Measurements from ENCODE around the gene CNBD2.
"Not testable (repeated sequence)": the region's sequence is repeated elsewhere in the genome, so short reads cannot be mapped to it uniquely, and the experiment has no call there.

Gene CNBD2

DNA sequence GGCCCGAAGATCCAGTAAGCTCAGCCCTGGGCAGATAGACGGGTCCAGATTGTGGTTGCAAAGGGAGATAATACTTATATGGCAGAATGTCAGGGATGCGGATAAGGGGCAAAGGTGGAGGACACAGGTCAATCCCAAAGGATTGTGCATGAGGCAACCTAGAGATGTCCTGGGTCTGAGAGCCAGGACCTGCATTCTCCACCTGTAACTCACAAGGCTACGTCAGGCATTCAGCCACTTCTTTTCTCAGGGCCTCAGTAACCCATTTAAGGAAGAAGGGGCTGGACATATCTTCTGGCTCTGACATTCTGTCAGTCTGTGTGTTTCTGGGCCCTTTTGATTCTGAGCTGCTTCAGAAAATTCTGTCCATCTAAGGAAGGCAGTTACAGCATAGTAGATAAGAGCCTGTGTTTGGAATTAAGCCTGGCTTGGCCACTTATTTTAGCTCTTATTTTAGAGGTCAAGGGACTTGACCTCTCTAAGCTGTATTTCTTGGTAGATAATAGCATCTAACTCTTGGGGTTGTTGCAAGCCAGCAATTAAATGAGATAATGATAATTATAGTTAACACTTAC lies 40.2 kb downstream of the CNBD2 start:
- DNase-seq (ENCODE audit: insufficient read length, low spot score) (no peak), FAIRE-seq (no peak)
- TF ChIP-seq, protein P1, sequence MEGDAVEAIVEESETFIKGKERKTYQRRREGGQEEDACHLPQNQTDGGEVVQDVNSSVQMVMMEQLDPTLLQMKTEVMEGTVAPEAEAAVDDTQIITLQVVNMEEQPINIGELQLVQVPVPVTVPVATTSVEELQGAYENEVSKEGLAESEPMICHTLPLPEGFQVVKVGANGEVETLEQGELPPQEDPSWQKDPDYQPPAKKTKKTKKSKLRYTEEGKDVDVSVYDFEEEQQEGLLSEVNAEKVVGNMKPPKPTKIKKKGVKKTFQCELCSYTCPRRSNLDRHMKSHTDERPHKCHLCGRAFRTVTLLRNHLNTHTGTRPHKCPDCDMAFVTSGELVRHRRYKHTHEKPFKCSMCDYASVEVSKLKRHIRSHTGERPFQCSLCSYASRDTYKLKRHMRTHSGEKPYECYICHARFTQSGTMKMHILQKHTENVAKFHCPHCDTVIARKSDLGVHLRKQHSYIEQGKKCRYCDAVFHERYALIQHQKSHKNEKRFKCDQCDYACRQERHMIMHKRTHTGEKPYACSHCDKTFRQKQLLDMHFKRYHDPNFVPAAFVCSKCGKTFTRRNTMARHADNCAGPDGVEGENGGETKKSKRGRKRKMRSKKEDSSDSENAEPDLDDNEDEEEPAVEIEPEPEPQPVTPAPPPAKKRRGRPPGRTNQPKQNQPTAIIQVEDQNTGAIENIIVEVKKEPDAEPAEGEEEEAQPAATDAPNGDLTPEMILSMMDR (IDR thresholded peaks at IDR 0.05; ENCODE audit: insufficient read depth, missing control alignments) = no peak

- TF ChIP-seq, protein P1 (IDR thresholded peaks at IDR 0.05; ENCODE audit: insufficient read depth, missing control alignments) = no peak
- FAIRE-seq = no peak
- no peak for DNase-seq (ENCODE audit: insufficient read length, low spot score)
Measured at GRCh38 chr20:36010076-36010475, 41.7 kb downstream of the CNBD2 start.

GRCh38 chr20:36010825-36011224 lies 42.4 kb downstream of the CNBD2 start:
- no peak for DNase-seq (ENCODE audit: insufficient read length, low spot score)
- no peak for FAIRE-seq
- TF ChIP-seq, protein P1 (IDR thresholded peaks at IDR 0.05; ENCODE audit: insufficient read depth, missing control alignments) = no peak

DNA sequence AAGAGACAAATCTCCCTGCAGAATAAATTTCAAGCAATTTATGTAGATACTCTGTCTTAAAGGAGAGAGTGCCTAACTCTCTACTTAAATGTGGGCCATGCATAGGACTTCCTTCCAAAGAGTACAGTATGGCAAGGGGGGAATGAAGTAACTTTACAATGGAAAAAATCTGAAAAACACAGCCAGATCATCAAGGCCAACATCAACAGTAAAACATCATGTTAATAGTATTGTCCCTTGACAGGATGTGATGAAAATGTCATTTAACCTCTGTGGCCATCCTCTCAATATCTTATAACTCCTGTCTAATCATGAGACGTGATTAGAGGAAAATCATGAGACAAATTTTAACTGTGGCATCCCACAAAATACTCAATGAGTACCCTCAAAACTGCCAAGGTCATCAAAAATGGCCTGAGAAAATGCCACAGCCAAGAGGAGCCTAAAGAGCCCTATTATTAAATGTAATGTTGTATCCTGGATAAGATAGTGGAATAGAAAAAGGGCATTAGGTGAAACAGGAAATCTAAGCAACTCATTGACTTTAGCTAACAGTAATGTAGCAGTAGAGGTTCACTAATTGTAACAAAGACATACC lies 47.5 kb downstream of the CNBD2 start:
- DNase-seq (ENCODE audit: insufficient read length, low spot score) (no peak), FAIRE-seq (no peak)
- TF ChIP-seq, protein P1 (IDR thresholded peaks at IDR 0.05; ENCODE audit: insufficient read depth, missing control alignments) = no peak

GRCh38 chr20:36017048-36017951 lies 48.9 kb downstream of the CNBD2 start:
- FAIRE-seq = no peak
- DNase-seq (ENCODE audit: insufficient read length, low spot score) = no peak
- TF ChIP-seq, protein P1 (IDR thresholded peaks at IDR 0.05; ENCODE audit: insufficient read depth, missing control alignments) = no peak

DNA sequence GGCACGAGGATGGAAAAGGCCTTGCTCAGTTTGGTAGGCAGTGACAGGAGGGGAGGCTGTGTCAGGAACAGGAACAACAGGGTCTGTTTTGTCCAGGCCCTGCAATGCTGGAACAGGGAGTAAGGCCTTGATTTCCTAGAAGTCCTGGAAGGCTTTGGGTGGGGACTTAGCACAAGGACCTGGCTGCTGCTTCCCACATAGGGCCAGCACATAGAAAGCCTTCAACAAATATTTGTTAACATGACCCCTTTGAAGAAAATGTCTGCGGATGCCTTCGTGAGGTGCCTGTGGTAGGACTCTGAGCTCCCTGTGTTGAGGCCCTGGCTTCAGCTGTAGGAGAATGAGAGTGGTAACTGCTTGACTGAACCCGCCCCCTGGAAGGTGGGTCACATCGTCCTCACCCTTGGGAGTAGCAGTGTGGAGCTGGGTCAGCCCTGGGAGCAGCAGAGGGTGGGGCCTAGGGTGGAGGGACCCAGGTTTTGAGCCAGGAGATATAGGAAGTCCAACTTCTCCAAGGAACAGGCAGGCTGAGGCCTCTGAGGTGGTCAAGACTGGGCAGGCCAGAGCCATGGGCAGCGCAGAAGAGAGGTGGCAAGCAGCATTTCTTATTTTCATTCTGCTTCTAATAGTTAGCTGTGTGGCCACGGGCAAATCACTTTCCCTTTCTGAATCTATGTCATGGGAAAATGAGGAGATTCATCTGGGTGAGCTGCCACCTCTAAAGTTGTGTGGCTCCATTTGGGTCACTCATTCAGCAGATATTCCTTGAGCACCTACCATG lies 50.0 kb downstream of the CNBD2 start:
- FAIRE-seq (no peak), DNase-seq (ENCODE audit: insufficient read length, low spot score) (no peak)
- TF ChIP-seq, protein P1 (IDR thresholded peaks at IDR 0.05; ENCODE audit: insufficient read depth, missing control alignments) = no peak

DNA sequence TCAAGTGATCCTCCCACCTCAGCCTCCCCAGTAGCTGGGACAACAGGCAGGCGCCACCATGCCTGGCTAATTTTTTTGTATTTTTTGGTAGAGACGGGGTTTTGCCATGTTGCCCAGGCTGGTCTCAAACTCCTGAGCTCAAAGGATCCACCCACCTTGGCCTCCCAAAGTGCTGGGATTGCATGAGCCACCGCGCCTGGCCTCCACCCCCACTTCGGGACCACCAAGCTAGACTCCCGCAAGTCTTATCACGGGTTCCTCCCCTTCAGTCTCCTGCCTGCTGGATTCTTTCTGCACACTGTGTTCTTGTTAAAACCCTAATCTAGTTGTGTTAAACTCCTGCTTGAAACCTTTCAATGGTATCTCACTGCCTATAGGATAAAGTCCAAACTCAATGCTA lies 57.7 kb downstream of the CNBD2 start:
- not testable (repeated sequence) for DNase-seq (ENCODE audit: insufficient read length, low spot score); FAIRE-seq

Measured in D721Med (cell line).